ENCODE data around the gene MPHOSPH10.

GRCh38 chr2:71108091-71108490 is 22.3 kb upstream of the MPHOSPH10 start:
- TF ChIP-seq ELF1 (IDR thresholded peaks at IDR 0.05) (no peak), POLR2AphosphoS5 (IDR thresholded peaks at IDR 0.05; ENCODE audit: low read depth, low read length) (no peak), RFX5 (IDR thresholded peaks at IDR 0.05; ENCODE audit: low read length) (no peak), USF1 (IDR thresholded peaks at IDR 0.05; ENCODE audit: borderline replicate concordance, low read depth) (no peak), RAD21 (IDR thresholded peaks at IDR 0.05; ENCODE audit: low read length) (no peak), FOXM1 (IDR thresholded peaks at IDR 0.05; ENCODE audit: low read depth) (no peak), JUND (IDR thresholded peaks at IDR 0.05) (no peak), REST (IDR thresholded peaks at IDR 0.05; ENCODE audit: low read depth, low read length) (no peak), RCOR1 (IDR thresholded peaks at IDR 0.05; ENCODE audit: low read length) (no peak)
- TF ChIP-seq, protein P1, sequence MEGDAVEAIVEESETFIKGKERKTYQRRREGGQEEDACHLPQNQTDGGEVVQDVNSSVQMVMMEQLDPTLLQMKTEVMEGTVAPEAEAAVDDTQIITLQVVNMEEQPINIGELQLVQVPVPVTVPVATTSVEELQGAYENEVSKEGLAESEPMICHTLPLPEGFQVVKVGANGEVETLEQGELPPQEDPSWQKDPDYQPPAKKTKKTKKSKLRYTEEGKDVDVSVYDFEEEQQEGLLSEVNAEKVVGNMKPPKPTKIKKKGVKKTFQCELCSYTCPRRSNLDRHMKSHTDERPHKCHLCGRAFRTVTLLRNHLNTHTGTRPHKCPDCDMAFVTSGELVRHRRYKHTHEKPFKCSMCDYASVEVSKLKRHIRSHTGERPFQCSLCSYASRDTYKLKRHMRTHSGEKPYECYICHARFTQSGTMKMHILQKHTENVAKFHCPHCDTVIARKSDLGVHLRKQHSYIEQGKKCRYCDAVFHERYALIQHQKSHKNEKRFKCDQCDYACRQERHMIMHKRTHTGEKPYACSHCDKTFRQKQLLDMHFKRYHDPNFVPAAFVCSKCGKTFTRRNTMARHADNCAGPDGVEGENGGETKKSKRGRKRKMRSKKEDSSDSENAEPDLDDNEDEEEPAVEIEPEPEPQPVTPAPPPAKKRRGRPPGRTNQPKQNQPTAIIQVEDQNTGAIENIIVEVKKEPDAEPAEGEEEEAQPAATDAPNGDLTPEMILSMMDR (IDR thresholded peaks at IDR 0.05), result no peak

Data from SK-N-SH (cell line).